Activated T-cell treated with anti-CD3 and anti-CD28 coated beads for 4 hours (primary cell): ENCODE data around the gene HPGD.

ENCODE experiments used
- DNase-seq: peaks from one replicate; pipeline ENCODE4 v3.0.0-alpha.2; 2020

Gene HPGD

GRCh38 chr4:174464949-174465348, 57.3 kb downstream of the HPGD start:
- no peak for DNase-seq

- DNase-seq, result no peak
Observed at GRCh38 chr4:174461466-174462106, 60.7 kb downstream of the HPGD start.

- DNase-seq, result no peak
Observed at GRCh38 chr4:174460684-174461083, 61.6 kb downstream of the HPGD start.

GRCh38 chr4:174457468-174457867, 64.8 kb downstream of the HPGD start:
- DNase-seq, result no peak

GRCh38 chr4:174454815-174455473, 67.3 kb downstream of the HPGD start:
- no peak for DNase-seq

- no peak for DNase-seq
Observed at GRCh38 chr4:174451718-174452296, 70.5 kb downstream of the HPGD start.

GRCh38 chr4:174450786-174451125, 71.5 kb downstream of the HPGD start:
- no peak for DNase-seq

GRCh38 chr4:174449944-174450785, 72.1 kb downstream of the HPGD start:
- DNase-seq, result no peak

GRCh38 chr4:174449152-174449551, 73.1 kb downstream of the HPGD start:
- no peak for DNase-seq

GRCh38 chr4:174444390-174444789, 77.9 kb downstream of the HPGD start:
- DNase-seq, result no peak
